Measurements from ENCODE around the gene ERICH6.

ERICH6 gene

GRCh38 chr3:150687613-150688012 lies 16.1 kb downstream of the ERICH6 start:
- no peak for ATAC-seq (ENCODE audit: insufficient read depth, low read depth)

GRCh38 chr3:150682824-150683223 lies 20.9 kb downstream of the ERICH6 start:
- H2AFZ ChIP-seq (ENCODE audit: low read depth, low read length): no peak overlapping the region
- H3K79me2 ChIP-seq (ENCODE audit: insufficient read depth, low read length): no peaks in the 10 kb centered on the region
- H3K4me1 ChIP-seq (ENCODE audit: insufficient read depth, low read length): peaks cover 24% of the 10 kb centered on the region
- H3K27ac ChIP-seq (ENCODE audit: low read length): no peak overlapping the region
- no peak overlapping the region for H3K4me3 ChIP-seq (ENCODE audit: low read depth in 1 of 2, low read length in 2 of 2)
- H3K9me3 ChIP-seq (ENCODE audit: insufficient read depth, low read length, severe bottlenecking): no peaks in the 10 kb centered on the region
- H3K9ac ChIP-seq (ENCODE audit: low read depth, low read length): no peak overlapping the region
- H4K20me1 ChIP-seq (ENCODE audit: insufficient read depth, low read length): no peaks in the 10 kb centered on the region
- H3K4me2 ChIP-seq (ENCODE audit: insufficient read depth, low read length): no peak overlapping the region
- DNase-seq: no peak
- H3K27me3 ChIP-seq (ENCODE audit: insufficient read depth, low read length, poor library complexity): no peaks in the 10 kb centered on the region
- TF ChIP-seq EZH2 (IDR thresholded peaks at IDR 0.05; ENCODE audit: borderline replicate concordance, low read depth, low read length, severe bottlenecking) (no peak), CTCF (IDR thresholded peaks at IDR 0.05; ENCODE audit: borderline replicate concordance, extremely low read depth, low read length, poor library complexity, severe bottlenecking) (no peak)
- ATAC-seq (ENCODE audit: insufficient read depth, low read depth): no peak
- no peaks in the 10 kb centered on the region for H3K36me3 ChIP-seq (ENCODE audit: insufficient read depth, low read length)

More at GRCh38 chr3:150687613-150688012, 16.1 kb downstream of the ERICH6 start:
- Histone ChIP-seq H3K4me1 (ENCODE audit: insufficient read depth, low read length) (no peaks in the 10 kb centered on the region), H3K9ac (ENCODE audit: low read depth, low read length) (no peak overlapping the region), H3K9me3 (ENCODE audit: insufficient read depth, low read length, severe bottlenecking) (peaks cover 15% of the 10 kb centered on the region), H3K79me2 (ENCODE audit: insufficient read depth, low read length) (no peaks in the 10 kb centered on the region), H3K27me3 (ENCODE audit: insufficient read depth, low read length, poor library complexity) (no peaks in the 10 kb centered on the region), H4K20me1 (ENCODE audit: insufficient read depth, low read length) (no peaks in the 10 kb centered on the region), H2AFZ (ENCODE audit: low read depth, low read length) (no peak overlapping the region), H3K4me2 (ENCODE audit: insufficient read depth, low read length) (no peak overlapping the region), H3K27ac (ENCODE audit: low read length) (no peak overlapping the region), H3K36me3 (ENCODE audit: insufficient read depth, low read length) (no peaks in the 10 kb centered on the region), H3K4me3 (ENCODE audit: low read depth in 1 of 2, low read length in 2 of 2) (no peak overlapping the region)
- no peak for TF ChIP-seq EZH2 (IDR thresholded peaks at IDR 0.05; ENCODE audit: borderline replicate concordance, low read depth, low read length, severe bottlenecking)
- TF ChIP-seq CTCF (IDR thresholded peaks at IDR 0.05; ENCODE audit: borderline replicate concordance, extremely low read depth, low read length, poor library complexity, severe bottlenecking): no peak
- DNase-seq: no peak

GRCh38 chr3:150682279-150682678 lies 21.4 kb downstream of the ERICH6 start:
- no peak overlapping the region for H3K4me3 ChIP-seq (ENCODE audit: low read depth in 1 of 2, low read length in 2 of 2)
- H2AFZ ChIP-seq (ENCODE audit: low read depth, low read length): no peak overlapping the region
- H3K4me1 ChIP-seq (ENCODE audit: insufficient read depth, low read length): peaks cover 24% of the 10 kb centered on the region
- no peaks in the 10 kb centered on the region for H3K27me3 ChIP-seq (ENCODE audit: insufficient read depth, low read length, poor library complexity)
- H4K20me1 ChIP-seq (ENCODE audit: insufficient read depth, low read length): no peaks in the 10 kb centered on the region
- peak; percentile 44; the same call in 2 of the 3 replicates for ATAC-seq (ENCODE audit: insufficient read depth, low read depth)
- no peak overlapping the region for H3K9ac ChIP-seq (ENCODE audit: low read depth, low read length)
- H3K27ac ChIP-seq (ENCODE audit: low read length): no peak overlapping the region
- no peaks in the 10 kb centered on the region for H3K36me3 ChIP-seq (ENCODE audit: insufficient read depth, low read length)
- H3K79me2 ChIP-seq (ENCODE audit: insufficient read depth, low read length): no peaks in the 10 kb centered on the region
- DNase-seq: no peak
- no peaks in the 10 kb centered on the region for H3K9me3 ChIP-seq (ENCODE audit: insufficient read depth, low read length, severe bottlenecking)
- no peak overlapping the region for H3K4me2 ChIP-seq (ENCODE audit: insufficient read depth, low read length)
- TF ChIP-seq CTCF (IDR thresholded peaks at IDR 0.05; ENCODE audit: borderline replicate concordance, extremely low read depth, low read length, poor library complexity, severe bottlenecking) (no peak), EZH2 (IDR thresholded peaks at IDR 0.05; ENCODE audit: borderline replicate concordance, low read depth, low read length, severe bottlenecking) (no peak)

GRCh38 chr3:150681057-150681456 lies 22.7 kb downstream of the ERICH6 start:
- Histone ChIP-seq H3K27me3 (ENCODE audit: insufficient read depth, low read length, poor library complexity) (no peaks in the 10 kb centered on the region), H4K20me1 (ENCODE audit: insufficient read depth, low read length) (no peaks in the 10 kb centered on the region), H3K9ac (ENCODE audit: low read depth, low read length) (no peak overlapping the region), H3K9me3 (ENCODE audit: insufficient read depth, low read length, severe bottlenecking) (no peaks in the 10 kb centered on the region), H3K4me3 (ENCODE audit: low read depth in 1 of 2, low read length in 2 of 2) (no peak overlapping the region), H3K4me2 (ENCODE audit: insufficient read depth, low read length) (no peak overlapping the region), H3K36me3 (ENCODE audit: insufficient read depth, low read length) (no peaks in the 10 kb centered on the region), H3K27ac (ENCODE audit: low read length) (peak overlapping the region; percentile 6), H3K79me2 (ENCODE audit: insufficient read depth, low read length) (no peaks in the 10 kb centered on the region), H2AFZ (ENCODE audit: low read depth, low read length) (no peak overlapping the region), H3K4me1 (ENCODE audit: insufficient read depth, low read length) (peaks cover 24% of the 10 kb centered on the region)
- ATAC-seq (ENCODE audit: insufficient read depth, low read depth) (peak; percentile 87), DNase-seq (no peak)
- TF ChIP-seq EZH2 (IDR thresholded peaks at IDR 0.05; ENCODE audit: borderline replicate concordance, low read depth, low read length, severe bottlenecking): no peak
- TF ChIP-seq CTCF (IDR thresholded peaks at IDR 0.05; ENCODE audit: borderline replicate concordance, extremely low read depth, low read length, poor library complexity, severe bottlenecking): no peak

Data from DND-41 (cell line).